Brain pericyte (primary cell): ENCODE measurements around the gene RASGRF1.
"Not testable (repeated sequence)": the region's sequence is repeated elsewhere in the genome, so short reads cannot be mapped to it uniquely, and the experiment has no call there.

Experiments
- DNase-seq: peaks from one replicate; pipeline ENCODE4 v3.0.0-alpha.2; 2012; ENCODE audit warnings: low read depth, low spot score

The RASGRF1 gene

DNA sequence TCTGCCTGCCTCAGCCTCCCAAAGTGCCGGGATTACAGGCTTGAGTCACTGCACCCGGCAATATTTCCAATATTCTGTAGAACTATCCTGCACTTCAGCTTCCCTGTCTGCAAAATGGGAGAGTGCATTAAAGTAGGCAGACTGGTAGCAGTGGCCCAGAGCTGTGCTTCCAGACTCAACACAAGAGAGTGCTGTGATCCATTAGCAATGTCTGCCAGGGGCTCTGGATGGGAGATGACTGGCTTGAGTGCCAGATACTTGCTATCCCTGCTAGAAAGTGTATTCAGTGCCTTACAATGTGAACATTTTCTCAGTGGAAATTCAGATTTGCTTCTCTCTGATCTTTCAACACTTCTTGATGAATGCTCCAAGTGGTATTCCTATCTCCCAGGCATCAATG lies 80.3 kb downstream of the RASGRF1 start:
- DNase-seq, result no peak

DNA sequence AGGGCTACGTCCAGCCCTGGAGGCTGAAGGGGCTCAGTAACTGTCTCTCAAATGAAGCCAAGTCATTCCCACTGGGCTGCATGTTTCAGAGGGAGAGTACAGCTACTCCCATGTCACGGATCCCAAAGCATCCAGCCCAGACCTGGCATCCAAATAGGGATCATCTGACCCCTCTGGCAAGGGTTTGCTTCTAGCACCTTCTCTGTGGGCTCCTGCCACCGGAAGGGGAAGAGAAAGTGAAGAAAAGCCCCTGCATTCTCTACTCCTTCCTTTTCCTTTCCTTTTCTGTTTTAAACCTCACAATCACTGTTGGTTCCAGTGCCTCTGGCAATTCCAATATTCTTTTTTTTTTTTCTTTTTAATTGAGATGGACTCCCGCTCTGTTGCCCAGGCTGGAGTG lies 81.2 kb downstream of the RASGRF1 start:
- no peak for DNase-seq

DNA sequence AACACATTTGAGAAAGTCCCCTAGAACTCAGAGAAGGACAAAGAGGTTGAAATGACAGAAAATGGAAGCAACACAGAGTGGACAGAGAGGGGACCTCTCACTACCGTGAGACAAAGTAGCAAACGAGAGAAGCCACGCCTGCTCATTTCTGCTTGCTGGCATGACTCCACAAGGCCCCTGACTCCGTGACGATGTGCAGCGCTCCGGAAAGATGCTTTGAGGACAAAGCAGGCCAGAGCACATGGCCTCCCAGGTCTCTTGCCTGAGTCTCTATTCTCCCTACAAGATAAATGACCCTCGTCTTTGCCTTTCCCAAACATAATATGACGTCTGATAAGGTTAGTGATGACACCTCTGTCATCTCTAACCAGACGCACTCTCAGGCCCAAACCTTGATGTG lies 81.9 kb downstream of the RASGRF1 start:
- DNase-seq, result no peak

DNA sequence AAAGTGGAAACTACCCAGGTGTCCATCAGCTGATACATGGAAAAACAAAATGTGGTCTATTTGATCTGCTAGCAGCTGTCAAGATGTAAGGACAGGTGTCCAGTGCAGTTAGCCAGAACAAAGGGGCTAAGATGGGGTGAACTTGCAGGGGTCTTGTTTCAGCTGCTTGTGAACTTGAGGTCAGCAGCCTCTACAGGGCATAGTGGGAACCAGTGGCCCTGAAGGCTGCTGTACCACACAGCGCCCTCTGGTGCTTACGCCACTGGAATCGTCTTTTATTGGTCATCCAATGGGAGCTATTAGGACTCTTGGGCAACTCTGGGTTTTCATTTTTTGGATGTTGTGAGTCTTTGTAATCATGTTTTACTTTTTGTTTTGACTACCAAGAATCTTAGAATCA lies 83.5 kb downstream of the RASGRF1 start:
- DNase-seq, result no peak

DNA sequence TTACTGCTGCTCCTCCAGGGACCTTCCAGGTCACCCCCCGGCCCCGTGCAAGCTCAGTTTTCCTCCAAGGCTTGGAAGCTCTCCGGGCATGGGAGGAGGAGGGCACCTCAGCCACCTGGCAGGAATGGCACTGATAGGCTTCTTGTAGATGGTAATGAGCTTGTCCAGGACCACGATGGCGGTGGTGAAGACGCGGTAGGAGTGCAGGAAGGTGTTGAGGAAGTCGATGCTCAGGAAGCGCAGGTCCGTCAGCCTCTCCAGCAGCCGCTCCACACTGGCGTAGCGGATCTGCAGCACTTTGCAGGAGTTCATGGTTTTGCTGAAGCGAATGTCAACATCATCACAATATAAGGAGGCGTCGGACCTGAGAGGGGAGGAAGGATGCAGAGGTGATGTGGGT lies 84.5 kb downstream of the RASGRF1 start:
- DNase-seq, result no peak

DNA sequence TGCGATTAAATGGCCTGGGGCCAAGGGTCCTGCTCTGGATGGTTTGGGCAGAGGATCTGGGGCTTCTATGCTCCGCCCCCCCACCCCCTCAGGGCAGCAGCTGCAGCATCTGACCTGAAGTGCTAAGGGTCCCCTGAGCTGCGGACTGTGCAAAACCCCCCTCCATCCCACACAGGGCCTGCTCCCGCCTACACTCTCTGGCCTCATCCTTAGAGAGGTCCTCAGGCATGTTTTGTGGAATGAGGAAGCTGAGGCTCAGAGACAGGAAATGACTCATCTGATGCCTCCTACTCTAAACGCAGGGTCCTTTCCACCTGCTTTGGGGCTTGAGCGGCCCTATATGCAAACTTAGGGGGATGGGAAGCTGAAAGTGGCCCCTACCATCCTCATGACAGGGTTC lies 86.2 kb downstream of the RASGRF1 start:
- DNase-seq, result no peak

DNA sequence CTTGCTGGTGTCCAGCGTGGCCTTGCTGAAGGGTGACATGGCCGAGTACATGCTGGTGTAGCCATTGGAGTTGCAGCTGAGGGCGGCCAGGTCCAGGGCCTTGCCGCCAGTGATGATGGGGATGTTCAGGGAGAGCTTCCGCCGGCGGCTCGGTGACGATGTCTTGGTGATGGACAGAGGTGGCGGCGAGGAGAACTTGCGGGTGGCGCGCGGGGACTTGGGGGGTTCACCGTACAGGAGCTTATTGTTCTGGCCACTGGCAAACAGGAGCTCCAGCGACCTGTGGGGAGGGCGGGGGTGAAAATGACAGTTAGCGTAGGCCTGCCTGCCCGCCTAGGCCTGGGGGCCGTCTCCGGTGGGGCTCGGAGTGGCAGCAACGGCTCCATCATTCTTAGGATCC lies 86.7 kb downstream of the RASGRF1 start:
- no peak for DNase-seq

DNA sequence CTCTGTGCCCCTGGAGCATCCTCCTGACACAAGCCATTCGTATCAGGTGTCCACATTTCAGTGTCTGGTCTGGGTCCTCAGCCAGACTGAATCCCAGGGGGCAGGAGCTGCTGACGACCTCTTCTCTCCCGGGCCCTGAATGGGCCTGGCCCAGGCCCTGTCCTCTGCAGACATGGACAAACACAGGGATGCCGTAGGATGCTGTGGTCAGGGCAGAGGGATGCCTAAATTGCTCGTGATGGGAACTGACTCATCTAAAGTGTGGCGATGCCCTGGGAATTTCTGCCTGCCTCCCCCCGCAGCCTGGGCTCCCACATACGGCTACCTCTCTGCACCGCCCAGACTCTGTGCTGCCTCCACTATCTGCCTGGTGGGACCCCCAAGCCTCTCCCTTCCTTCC lies 87.3 kb downstream of the RASGRF1 start:
- no peak for DNase-seq

DNA sequence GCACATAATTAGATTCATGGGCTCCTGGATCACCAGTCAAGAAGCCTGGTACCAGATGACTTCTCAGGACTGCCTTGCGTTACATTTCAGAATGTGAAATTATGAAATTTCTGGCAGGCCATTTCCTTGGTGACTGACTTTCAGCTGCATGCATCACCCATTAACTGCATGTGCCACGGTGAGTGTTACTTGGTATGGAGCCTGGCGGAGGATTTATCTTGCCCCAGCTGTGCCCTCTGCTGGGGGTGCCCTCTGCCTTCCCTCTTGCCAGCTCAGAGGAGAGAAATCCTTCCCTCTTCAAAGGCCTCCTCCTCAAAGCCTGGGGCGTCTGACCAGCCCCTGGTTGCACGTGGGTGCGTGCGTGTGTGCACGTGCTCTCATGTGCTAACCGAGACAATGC lies 88.0 kb downstream of the RASGRF1 start:
- DNase-seq, result no peak

DNA sequence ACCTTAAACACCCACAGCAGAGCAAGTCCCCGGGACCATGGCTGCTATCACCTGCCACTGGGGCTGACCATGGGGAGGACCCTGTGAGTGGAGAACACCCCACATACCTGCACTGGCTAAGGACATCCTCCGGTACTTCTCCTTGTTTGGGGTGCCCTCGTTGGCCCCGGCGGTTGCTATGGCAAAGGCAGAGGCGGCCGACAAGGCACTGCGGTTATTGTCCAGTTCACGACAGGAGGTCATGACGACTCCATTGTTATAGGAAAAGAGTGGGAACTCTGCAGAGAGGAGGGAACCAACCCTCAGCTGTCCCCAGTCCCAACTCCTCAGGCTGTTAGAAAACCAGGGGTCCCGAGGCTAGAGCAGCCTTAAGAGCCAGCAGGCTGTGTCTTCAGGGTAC lies 90.9 kb downstream of the RASGRF1 start:
- no peak for DNase-seq

DNA sequence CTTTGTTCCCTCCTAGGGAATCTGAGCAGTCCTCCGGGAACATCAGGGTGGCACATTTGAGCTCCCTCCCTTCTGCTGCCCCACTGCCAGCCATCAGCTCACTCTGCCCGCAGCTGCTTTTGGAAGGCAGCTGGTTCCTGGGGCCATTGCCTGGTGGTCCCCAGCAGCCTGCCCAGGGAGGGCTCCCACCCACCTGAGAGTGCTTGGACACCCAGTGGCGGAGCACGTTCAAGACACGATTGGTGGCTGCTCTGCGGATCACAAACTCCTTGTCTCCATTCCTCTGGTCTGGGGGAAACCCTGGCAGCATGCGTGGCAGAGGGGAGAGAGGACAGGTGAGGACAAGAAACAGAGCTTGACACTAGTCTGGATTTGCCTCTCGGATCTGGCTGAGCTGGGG lies 92.1 kb downstream of the RASGRF1 start:
- no peak for DNase-seq

DNA sequence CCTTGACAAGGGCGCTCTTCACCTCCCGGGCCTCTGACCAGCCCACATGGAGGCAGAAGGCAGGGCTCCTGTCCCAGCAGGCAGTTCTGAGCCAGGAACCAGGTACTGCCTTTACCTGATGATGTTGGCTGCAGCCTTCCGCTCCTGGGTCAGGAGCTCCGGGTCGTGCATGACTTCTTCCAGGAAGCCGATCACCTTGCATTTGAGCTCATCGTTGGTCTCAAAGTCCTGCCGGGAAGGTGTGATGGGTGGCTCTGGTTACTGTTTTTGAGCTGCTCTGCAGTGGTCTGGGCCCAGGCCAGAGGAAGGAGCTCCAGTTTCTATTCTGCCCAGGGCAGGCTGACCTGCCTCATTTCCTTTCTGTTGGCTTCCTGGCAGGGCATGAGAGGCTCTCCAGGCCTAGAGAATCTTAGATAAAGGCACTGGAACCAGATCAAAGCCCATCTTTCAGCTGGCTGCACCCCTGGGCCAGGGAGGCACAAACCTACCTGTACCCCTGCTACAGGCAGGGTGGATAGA lies 92.5 kb downstream of the RASGRF1 start:
- DNase-seq, result no peak

DNA sequence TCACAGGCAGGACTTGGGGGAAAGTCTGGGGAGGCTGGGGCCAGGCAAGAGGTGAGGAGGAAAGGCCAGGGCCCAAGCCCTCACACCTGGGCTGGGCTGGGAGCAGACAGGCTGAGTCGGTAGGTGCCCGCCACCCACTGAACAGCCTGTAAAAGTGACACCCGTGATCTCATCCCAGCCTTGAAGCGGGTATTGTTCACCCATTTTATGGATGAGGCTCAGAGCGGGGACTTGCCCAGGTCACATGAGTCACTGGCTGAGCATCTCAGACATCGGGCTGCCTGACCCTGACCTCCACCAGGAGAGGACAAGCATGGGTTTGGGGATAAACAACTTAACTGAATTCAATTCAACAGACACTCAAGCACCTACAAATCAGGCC lies 93.7 kb downstream of the RASGRF1 start:
- no peak for DNase-seq

DNA sequence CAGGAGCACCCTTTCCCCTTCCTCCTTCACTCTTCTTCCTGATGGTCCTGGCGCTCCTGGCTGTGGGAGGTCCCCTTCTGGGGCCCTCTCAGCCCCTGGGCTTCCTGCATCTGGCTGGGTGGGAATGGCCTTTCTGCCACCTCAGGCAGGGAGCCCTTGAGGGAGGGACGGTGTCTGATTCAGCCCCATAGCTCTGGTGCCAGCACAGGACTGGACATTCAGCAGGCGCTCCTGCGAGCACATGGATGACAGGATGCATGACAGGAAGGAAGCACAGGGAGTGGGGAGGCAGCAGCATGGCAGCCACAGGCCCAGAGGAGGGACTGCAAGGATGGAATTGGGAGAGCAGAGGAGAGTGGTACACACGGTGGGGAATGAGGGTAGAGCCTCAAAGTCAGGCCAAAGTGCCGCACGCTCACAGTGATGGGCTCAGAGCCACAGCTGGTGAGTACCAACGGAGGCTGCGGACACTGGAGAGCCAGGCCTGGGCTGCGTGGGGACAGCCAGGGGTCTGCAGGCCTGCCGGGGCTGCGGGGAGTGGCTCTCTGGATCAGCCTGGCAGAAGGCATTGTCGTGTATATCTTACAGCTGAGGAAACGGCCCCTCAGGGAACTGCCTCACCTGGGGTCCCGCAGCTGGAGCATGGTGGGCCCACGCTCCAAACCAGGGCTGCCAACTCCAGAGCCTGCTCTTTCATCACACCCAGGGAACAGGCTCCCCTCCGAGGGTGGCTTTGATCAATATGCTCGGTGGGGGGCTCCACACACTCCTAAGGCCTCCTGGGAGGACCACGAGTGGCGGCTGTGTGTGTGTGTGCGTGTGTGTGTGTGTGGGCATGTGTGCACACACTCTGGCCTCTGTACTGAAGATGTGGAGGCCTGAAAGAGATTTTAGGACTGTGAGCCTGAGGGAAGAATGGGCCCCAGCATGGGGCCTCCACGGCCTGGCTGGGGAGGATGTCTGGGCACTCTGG lies 94.4 kb downstream of the RASGRF1 start:
- DNase-seq, result no peak

DNA sequence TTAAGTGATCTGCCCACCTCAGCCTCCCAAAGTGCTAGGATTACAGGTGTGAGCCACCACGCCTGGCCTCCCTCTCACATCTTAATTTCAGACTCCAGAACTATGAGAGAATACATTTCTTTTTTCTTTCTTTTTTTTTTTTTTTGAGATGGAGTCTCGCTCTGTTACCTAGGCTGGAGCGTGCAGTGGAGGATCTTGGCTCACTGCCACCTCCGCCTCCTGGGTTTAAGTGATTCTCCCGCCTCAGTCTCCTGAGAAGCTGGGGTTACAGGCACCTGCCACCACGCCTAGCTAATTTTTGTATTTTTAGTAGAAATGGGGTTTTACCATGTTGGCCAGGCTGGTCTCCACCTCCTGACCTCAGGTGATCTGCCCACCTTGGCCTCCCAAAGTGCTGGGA lies 95.4 kb downstream of the RASGRF1 start:
- DNase-seq, result not testable (repeated sequence)

DNA sequence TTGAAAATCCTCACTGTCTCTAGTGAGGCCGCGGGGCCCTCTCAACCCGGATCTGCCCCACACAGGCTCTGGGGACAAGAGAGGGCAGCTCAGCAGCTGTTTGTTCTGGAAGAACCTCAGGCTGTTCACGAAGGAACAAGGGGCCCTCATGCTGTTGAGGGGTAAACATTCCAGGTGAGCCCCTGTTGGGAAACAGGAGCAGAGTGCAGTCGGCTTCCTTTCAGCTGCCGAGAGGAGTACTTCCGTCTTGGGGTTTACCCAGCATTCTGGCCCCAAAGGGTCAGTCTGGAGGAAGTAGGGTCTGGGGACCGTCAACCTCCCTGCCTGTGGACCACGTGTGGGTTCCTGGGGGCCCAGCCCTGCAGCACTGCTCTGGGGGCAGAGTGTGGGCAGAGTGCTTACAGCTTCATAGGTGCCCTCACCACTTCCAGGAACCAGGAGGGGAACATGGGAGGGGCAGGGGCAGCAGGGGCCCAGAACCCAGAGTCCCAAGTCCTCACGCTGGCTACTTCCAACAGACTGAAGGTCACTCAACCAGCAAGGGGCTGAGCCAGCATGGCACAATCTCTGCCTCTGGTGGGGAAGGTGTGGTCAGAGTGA lies 96.5 kb downstream of the RASGRF1 start:
- no peak for DNase-seq

DNA sequence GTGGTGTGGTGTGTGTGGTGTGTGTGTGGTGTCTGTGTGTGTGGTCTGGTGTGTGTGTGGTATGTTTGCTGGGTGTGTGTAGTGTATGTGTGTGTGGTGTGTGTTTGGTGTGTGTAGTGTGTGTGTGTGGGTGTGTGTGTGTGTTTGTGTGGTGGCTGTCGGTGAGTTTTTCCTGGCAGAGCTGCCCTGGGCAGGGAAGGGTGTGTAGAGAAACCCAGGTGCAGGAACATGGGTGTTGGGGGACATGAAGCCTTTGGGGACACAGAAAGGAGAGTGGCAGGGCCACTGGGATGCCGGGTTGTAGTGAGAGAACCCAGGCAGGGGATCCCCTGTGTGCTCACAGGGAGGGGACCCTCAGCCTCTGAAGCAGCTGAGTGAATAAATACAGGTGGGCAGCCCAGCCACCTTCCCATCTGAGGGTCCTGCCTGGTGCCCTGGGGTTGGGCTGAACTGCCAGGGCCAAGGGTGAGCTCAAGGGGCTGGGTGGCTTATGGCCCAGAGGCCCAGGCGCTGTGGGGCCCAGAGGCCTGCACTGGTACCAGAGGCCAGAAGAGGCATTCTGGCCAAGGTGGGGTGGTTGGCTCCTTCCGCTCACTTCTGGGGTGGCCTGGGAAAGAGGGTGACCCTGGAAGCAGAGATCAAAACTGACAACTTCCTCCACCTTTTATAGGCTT lies 97.2 kb downstream of the RASGRF1 start:
- DNase-seq, result no peak

DNA sequence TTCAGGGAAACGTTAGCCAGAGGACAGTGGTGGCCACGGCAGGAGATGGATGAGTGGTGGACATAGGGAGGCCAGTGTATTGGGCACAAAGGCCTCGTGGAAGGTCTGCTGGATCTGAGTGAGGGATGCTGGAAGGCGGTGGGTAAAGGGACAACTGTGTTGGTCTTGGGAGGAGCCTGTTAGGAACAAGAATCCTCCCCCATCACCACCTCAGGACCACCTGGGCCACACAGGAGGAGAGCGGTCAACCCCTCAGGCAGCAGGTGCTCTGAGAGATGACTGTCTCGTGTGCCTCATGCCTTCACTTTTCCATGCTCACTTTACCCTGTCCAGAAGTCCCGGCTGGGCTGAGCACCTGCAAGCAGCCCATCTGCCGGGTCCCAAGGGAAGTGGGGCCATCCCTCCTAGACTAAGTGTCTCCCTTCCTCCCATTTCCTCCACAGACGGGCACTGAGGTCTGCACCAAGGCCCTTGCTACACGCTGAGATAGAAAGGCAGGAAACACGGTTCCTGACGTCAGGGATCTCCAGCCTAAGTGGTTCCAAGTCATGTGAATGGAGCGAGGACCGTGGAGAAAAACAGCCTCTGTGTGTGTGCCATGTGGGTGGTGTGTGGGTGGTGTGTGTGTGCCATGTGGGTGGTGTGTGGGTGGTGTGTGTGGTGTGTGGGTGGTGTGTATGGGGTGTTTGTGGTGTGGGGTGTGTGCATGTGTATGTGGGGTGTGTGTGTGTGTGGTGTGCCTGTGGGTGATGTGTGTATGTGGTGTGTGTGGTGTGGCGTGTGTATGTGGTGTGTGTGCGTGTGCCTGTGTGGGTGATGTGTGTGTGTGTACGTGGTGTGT lies 97.9 kb downstream of the RASGRF1 start:
- no peak for DNase-seq

DNA sequence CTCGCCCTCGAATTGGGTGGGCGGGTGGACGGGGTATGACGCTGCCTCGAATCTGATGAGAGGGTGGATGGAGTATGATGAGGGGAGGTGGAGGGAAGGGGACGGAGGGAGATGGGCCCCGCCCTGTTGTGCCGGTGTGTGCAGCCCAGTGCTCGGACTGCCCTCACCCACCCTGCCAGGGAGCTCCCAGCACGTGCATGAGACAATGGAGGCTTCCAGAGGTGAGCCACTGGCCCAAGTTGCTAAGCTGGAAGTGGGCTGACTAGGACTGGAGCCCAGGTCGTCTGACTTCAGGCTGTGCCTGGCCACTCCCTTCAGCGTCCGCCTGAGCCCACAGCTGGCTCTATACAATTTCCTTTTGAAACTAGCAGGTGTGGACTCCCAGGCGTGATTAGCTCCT lies 98.7 kb downstream of the RASGRF1 start:
- no peak for DNase-seq

DNA sequence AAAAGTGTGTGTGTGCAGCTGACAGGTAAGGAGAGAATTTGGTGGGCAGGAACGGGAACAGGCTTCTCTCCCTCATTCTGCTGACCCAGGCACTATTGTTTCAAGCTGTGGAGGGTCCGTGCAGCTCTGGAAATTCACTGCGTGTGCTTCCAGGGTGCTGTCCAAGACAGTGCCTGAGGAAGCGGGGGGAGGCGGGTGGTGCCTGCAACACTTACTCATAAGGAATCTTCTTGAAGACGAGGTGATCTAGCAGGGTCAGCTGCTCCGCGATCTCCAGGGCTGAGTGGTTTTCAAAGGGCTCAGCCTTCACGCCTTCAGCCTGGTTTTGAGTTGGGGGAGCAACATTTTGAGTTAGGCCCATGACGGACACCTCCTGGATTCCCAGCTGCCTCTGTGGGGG lies 99.1 kb downstream of the RASGRF1 start:
- no peak for DNase-seq

DNA sequence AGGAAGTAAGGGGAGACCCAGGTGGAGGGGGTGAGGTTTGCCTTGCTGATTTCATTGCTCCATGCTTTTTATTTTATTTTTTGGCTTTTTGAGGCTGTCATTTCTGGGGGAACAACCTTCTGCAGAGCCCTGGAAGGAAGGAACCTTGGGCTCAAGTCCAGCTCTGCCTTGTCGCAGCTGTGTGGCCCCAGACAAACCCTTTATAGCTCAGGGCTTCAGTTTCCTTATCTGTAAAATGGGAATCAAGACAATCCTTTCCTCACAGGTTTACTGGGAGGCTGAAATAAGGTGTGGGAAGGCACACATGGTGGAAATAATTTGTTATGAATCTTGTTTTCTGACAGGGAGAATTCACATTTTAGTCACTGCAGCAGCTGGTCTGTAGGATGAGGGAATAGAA lies 100.3 kb downstream of the RASGRF1 start:
- DNase-seq, result no peak
